AG10803 (cell line): Measurements from ENCODE around the gene GPATCH1.
"Not testable (repeated sequence)": the region's sequence is repeated elsewhere in the genome, so short reads cannot be mapped to it uniquely, and the experiment has no call there.

Source experiments
- DNase-seq: peaks from one replicate; pipeline ENCODE4 v3.0.0; 2010; ENCODE audit warnings: low read depth
- H3K4me3 ChIP-seq: 2 replicates; pipeline ENCODE4 v1.5.1; 2011; ENCODE audit warnings: mild to moderate bottlenecking, low read length, control low read depth
- TF ChIP-seq, protein P1 (sequence below): conservative IDR thresholded peaks from 2 replicates; pipeline ENCODE4 v1.5.1; 2011; ENCODE audit warnings: mild to moderate bottlenecking, low read length, control low read depth, inconsistent platforms

GPATCH1 gene

DNA sequence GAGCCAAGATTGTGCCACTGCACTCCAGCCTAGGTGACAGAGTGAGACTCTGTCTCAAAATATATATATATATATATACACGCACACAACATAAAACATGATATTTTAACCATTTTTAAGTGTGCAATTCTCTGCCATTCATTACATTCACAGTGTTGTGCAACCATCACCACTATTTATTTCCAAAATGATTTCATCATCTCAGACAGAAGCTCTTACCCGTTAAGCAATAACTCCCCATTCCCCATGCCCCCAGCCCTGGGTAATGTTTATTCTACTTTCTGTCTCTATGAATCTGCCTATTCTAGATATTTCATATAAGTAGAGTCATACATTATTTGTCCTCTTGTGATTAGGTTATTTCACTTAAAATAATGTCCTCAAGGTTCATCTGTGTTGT lies 71.2 kb downstream of the GPATCH1 start:
- H3K4me3 ChIP-seq, result no peak overlapping the region
- no peak for DNase-seq
- TF ChIP-seq, protein P1, sequence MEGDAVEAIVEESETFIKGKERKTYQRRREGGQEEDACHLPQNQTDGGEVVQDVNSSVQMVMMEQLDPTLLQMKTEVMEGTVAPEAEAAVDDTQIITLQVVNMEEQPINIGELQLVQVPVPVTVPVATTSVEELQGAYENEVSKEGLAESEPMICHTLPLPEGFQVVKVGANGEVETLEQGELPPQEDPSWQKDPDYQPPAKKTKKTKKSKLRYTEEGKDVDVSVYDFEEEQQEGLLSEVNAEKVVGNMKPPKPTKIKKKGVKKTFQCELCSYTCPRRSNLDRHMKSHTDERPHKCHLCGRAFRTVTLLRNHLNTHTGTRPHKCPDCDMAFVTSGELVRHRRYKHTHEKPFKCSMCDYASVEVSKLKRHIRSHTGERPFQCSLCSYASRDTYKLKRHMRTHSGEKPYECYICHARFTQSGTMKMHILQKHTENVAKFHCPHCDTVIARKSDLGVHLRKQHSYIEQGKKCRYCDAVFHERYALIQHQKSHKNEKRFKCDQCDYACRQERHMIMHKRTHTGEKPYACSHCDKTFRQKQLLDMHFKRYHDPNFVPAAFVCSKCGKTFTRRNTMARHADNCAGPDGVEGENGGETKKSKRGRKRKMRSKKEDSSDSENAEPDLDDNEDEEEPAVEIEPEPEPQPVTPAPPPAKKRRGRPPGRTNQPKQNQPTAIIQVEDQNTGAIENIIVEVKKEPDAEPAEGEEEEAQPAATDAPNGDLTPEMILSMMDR, result no peak

DNA sequence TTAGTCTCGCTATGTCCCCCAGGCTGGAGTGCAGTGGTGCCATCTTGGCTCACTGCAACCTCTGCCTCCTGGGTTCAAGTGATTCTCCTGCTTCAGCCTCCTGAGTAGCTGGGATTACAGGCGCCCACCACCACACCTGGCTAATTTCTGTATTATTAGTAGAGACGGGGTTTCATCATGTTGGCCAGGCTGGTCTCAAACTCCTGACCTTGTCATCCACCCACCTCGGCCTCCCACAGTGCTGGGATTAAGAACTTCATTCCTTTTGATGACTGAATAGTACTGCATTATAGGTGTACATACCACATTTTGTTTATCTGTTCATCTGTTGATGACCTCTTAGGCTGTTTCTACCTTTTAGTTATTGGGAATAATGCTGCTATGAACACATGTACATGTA lies 71.6 kb downstream of the GPATCH1 start:
- not testable (repeated sequence) for DNase-seq, H3K4me3 ChIP-seq

DNA sequence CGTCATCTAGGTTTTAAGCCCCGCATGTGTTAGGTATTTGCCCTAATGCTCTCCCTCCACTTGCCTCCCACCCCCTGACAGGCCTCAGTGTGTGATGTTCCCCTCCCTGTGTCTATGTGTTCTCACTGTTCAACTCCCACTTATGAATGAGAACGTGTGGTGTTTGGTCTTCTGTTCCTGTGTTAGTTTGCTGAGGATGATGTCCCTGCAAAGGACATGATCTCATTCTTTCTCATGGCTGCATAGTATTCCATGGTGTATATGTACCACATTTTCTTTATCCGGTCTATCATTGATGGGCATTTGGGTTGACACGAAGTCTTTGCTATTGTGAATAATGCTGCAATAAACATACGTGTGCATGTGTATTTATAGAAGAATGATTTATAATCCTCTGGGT lies 73.3 kb downstream of the GPATCH1 start:
- not testable (repeated sequence) for DNase-seq, H3K4me3 ChIP-seq

- no peak overlapping the region for H3K4me3 ChIP-seq
- TF ChIP-seq, protein P1, result no peak
- DNase-seq, result peak; percentile 66
Observed at GRCh38 chr19:33156334-33156733, 75.4 kb downstream of the GPATCH1 start.

- H3K4me3 ChIP-seq, result no peak overlapping the region
- no peak for DNase-seq
- TF ChIP-seq, protein P1, result no peak
Observed at GRCh38 chr19:33157906-33158305, 76.9 kb downstream of the GPATCH1 start.

- TF ChIP-seq, protein P1, result no peak
- no peak overlapping the region for H3K4me3 ChIP-seq
- no peak for DNase-seq
Observed at GRCh38 chr19:33158365-33158764, 77.4 kb downstream of the GPATCH1 start.

DNA sequence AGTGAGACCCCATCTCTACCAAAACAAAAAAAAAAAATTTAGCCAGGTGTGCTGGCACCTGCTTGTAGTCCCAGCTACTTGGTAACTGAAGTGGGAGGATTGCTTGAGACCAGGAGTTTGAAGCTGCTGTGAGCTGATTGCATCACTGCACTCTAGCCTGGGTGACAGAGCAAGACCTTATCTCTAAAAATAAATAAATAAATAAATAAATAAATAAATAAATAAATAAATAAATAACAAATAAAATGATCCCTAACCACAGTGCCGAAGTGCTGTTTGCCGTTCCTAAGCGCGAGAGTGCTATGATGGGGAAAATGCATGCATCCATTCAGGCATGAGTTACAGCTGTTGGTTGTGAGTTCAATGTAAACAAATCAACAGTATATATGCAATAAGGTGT lies 78.2 kb downstream of the GPATCH1 start:
- H3K4me3 ChIP-seq, result no peak overlapping the region
- DNase-seq, result no peak
- TF ChIP-seq, protein P1, result no peak

GRCh38 chr19:33159893-33160292 lies 78.9 kb downstream of the GPATCH1 start:
- TF ChIP-seq, protein P1, result no peak
- DNase-seq, result no peak
- no peak overlapping the region for H3K4me3 ChIP-seq
